HL-60/S4 treated with retinoic acid at 250 ng/mL for 4 days and 3 days (cell line): ENCODE data around the gene RPTOR.

Experiments
- in situ Hi-C: fragments of 300-500 bp; cut with MboI; formaldehyde crosslinking; loops from 2 replicates; pipeline ENCODE4 v1.7.0; 2022; ENCODE audit warnings: low sequenced_read_pairs

The RPTOR gene

DNA sequence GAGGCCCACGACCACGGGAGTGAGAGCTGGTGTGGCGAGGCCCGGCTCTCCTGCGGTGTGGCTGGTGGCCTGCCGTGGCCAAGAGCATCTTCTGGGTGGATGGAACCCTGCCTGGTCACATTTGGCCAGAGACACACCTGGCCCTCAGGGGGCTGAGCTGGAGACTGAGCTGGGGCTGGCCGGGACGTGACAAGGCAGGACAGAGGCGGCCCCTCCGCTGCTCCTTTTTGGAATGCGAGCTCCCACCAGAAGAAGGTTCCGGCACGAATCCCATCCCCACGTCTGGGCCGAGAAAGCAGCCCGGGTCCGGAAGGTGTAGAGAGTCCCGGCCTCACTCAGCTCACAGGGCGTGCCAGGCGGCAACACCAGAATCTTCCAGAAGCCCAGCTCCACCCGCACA lies 421.0 kb downstream of the RPTOR start:
- in situ Hi-C loops: no loop called here

DNA sequence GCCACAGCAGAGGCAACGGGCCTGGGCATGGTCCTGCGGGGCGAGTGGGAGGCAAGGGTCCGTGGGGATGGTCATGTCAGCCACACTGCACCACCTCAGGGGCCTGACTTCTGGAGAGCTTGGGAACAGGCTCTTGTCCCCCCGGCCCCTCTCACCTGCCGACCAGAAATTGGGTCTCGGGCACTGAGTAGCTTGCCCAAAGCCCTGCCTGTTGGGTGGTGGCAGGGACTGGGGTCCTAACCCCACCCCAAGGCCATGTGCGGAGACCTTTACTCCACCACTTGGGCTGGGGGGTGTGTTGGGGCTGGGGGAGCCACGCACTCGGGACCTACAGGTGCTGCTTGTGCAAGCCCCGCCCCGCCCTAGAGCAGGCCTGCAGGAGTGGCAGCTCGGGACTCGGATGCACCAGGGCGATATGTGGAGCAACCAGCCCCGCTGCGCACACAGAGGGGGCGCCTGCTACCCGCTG lies 422.8 kb downstream of the RPTOR start:
- in situ Hi-C loops: no loop called here

DNA sequence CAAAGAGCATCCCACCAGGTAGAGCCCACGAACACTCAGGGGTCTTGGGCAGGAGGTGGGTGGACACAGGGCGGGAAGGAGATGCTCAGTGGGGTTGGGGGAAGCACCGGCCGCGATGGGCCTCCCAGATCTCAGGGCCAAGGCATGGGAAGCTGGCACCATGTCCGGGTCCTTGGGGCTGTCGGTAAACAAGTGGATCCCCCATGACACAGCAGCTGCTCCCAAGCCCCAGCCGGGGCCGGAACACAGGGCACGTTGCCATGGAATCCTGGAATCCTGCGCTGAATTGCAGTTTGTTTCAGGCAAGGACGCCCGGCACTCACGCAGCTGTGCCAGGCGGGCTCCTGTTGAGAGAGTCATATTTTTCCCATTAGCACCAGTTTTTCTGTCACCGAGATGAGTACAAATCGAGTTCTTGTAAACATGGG lies 424.0 kb downstream of the RPTOR start:
- in situ Hi-C loops: no loop called here

DNA sequence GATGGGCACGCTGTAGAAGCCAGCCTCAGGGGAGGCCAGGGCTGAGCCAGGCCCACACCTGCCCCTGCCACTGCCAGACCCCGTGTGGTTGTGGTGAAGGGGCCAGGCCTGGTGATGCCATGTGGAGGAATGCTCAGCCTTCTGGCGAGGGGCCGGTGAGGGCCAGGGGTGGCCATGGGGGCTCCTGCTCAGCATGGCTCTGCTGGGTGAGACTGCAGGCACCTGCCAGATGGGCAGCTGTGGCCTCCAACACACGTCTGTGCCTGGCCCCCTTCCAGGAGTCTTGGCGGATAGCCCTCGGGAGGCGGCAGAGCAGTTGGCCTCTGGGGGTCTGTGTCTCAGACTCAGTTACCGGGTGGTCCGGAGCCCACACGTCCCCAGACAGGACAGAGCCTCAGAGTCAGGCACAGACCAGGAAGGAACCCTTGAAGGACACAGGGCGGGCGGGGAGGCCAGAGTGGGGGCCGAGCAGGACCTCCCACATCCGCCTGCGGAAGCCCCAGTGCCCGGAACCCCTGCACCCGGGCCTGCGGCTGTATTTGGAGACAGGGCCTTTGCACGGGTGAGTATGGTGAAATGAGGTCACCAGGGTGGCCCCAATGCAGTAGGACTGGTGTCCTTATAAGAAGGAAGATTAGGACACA lies 424.5 kb downstream of the RPTOR start:
- in situ Hi-C loops: no loop called here

DNA sequence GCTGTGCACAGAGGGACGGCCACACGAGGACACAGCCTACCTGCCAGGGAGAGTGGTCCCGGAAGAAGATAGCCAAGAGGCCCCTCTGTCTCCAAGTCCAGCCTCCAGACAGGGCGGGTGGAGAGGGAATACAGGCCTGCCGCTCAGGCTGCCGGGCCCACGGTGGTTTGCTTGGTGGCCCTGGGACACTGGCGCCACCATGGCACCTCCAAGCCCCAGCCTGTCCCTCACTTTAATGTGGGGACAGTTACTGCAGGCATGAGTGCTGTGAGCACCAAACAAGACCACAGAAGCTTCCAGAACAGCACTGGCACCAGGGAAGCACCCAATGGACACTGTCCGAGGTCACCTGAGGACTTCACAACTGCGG lies 425.0 kb downstream of the RPTOR start:
- in situ Hi-C loops: no loop called here

DNA sequence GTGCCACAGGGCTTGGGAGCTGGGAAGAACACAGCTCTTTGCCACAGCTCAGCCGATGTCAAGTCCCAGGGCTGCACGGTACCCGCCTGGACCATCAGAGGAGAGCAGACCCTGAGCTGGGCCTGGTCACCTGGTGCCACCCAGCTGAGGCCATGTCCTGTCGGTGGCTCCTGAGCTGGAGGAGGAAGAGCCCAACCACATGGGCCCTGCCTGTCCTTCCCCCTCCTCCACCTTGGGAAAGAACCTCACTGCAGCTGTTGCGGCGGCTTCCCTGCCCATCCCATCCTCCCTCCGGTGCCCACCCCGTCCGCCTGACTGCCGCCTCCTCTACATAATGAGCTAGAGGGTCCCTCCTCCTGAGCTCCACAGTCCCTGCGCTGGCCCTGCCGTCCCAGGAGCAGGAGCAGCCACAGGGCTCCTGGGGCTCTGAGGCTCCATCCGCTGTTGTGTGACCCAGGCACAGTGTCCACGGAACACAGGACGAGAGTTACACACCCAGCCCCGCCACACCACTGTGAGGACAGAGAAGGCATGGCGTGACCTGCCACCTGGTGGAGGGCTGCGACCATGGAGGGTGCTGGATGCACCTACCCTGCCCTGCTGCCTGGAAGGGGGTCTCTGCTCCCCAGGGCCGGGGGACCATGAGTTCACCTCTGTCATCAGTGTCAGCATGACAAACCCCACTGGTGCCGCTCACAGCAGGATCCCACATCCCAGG lies 425.6 kb downstream of the RPTOR start:
- in situ Hi-C loops: no loop called here

DNA sequence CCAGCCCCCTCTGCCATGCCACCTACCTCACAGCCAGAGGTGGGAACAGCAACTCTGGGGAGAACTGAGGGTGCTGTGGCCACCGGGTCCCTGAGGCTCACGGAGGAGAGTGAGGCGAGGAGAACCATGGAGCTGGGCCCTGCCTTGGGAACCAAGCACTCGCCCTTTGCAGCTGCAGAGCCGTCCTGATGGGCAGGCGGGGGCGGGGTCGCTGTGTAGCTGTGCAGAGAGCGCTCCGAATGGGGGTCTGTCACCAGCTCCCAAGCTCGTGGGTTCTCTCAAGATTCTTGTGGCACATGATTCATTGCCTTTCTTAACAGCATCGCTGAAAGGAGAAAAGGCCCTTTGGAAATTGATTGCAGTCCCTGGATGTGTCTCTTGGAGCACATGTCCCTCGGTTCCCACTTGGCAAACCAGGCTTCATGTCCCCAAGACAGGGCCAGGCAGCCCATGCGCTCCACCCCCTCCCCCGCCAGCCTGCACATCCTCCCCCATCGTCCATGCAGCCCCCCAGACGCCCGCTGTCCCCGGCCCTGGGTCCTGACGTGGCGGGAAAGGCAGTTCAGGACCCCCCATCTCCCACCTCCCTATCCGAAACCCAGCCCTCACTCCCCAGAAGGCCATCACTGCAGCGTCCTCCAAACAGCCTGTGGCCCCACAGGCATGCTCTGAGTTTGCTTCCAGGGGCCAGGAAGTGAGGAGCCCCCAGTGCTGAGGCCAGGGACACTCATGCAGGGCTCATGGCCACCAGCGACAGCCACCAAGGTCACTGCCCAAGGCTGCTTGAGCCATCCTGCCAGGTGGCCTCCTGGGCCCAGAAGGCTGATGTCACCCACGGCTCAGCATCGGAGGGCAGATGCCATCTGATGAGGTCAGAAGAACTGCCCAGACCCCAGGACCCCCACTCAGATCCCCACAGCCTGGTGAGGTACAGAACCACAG lies 426.4 kb downstream of the RPTOR start:
- in situ Hi-C loops: no loop called here

DNA sequence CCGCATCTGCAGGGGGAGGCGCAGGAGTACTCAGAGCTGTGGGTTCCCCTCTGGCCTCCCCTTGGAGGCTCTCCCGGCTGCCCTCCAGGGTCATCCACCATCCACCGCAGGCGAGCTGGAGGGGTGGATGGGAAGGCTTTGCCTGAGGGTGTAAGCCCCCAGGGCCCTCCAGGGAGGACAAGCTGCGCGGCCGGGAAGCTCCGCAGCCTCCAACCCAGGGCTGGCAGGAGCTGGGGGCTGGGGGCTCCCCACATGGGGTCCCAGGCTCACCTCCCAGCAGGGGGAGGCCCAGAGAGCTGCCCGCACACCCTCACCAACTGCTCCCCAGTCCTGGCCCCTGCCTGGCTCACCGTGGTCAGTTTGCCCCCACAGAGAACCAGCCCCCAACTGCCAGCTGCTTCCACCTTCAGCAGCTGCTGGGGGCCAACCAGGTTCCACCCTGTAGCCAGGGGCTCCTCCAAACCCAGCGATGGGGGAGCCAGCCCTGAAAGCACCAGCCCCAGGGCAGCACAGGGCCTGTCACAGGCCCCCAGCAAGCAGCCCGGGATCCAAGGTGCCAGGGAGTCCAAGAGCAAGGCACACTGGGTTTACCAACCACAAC lies 427.2 kb downstream of the RPTOR start:
- in situ Hi-C loops: no loop called here

DNA sequence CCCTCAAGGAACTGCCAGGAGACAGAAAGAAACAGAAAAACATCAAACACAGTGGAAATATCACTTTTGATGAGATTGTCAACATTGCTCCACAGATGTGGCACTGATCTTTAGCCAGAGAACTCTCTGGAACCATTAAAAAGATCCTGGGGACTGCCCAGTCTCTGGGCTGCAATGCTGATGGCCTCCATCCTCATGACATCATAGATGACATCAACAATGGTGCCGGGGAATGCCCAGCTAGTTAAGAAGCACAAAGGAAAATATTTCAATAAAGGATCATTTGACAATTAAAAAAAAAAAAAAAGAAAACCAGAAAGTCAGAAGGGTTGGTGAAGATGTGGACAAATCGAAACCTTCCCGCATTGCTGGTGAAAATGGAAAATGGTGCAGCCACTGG lies 432.1 kb downstream of the RPTOR start:
- in situ Hi-C loops: no loop called here

DNA sequence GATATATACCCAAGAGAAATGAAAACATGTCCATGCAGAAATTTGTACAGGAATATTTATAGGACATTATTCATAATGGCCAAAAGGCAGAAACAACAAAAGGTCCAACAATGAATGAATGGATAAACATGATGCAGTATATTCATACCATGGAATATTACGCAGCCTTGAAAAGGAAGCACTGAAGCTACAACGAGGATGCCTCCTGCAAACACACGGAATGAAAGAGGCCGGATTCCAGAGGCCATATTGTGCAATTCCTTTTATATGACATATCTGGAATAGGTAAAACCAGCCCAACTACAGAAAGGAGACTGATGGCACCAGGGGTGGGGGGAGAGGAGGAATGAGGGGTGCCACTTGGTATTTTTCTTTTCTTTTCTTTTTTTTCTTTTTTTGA lies 432.5 kb downstream of the RPTOR start:
- in situ Hi-C loops: no loop called here

DNA sequence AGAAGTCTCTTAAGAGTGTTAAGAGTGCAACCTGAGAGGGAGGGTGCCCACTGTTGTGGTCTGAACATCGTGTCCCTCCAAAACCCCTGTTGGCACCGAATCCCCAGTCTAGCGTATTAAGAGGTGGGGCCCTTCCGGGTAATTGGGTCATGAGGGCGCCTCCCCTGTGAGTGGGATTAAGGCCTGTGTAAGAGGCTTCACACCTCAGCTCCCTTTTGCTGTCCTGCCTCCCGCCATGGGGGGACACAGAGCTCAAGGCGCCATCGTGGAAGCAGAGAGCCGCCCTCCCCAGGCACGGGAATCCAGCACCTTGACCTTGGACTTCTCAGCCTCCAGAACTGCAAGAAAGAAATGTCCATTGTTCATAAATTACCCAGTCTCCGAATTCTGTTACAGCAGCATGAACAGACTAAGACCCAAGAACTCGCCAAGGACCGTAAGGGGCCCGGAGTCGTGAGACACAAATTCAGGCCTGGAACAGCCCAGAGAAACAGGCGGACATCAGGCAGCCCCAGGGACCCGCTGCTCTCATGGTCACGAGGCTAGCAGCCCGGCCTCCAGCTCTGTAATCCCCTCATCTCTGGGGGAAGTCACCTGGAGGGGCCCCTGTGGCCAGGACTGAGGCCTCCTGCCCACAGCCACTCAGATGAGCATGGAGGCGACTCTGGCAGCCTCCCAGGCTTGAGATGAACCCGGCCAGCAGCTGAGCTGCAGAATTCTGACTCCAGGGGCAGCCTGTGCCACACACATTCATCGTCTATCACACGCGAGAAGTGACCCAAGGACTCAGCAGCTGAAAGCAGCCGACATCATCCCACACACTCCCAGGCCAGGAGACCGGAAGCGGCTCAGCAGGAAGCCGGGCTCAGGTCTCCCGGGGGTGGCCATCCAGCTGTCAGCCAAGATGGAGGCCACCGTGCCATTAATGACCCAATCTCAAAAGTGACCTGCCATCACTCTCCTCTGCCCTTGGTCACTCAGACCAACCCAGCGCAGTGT lies 434.2 kb downstream of the RPTOR start:
- in situ Hi-C loops: no loop called here

DNA sequence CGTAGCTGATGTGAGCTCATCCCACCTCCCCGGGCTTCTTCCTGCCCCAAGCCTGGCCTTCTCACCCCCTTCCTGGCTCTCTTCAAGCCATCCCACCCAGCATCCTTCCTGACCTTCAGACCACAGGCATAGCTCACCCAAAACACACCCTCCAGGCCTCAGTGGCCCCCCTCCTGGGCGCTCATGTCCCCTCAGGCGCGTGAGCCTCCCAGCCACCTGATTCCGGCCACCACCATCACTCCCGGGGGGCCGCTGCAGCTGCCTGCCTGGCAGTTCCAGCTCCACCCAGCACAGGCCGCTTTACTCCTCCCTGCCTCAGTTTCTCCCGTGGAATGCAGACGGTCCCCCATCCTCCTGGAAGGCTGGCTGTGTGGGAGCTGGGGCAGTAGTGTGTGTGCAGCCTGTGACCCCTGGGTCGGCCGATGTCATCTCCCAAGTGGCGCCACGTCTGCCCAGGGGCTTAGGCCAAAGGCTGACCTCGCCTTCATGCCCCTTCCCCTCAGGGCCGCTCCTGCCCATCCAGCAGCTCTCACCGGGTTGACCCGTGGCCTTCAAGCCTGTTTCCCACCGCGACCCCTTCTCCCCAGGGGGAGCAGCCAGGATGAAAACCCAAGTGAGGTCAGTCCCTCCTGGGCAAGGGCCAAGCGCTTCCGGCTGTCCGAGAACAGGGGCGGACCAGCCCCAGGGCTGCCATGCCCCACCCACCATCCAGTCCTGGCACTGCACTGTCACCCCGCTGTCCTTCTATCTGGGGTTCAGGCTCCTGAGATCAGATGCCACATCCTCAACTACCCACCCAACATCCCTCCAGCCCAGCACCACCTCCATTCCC lies 435.1 kb downstream of the RPTOR start:
- in situ Hi-C loops: loop anchor here (10.0 kb wide), 1 partner anchor 545 kb away; no protein-coding TSS in a partner anchor

DNA sequence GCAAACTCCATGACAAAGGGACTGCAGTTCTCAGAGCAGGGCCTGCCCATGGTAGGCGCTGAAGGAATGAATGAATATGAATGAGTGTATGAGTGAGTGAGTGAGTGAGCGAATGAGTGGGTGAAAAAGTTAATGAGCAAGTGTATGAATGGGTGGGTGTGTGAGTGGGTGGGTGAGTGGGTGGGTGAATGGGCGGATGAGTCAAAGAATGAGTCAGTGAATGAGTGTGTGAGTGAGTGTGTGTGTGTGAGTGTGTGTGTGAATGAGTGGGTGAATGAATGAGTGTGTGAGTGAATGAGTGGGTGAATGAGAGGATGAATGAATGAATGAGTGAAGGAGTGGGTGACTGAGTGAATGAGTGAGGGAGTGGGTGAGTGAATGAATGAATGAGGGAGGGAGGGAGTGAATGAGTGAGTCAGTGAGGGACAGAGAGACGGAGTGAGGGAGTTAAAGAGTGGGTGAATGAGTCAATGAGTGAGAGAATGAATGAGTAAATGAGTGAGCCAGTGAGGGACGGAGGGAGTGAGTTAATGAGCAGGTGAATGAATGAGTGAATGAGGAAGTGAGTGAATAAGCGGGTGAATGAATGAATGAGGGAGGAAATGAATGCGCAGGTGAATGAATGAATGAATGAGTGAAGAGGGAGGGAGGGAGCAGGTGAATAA lies 435.9 kb downstream of the RPTOR start:
- in situ Hi-C loops: loop anchor here (10.0 kb wide), 1 partner anchor 546 kb away; no protein-coding TSS in a partner anchor

DNA sequence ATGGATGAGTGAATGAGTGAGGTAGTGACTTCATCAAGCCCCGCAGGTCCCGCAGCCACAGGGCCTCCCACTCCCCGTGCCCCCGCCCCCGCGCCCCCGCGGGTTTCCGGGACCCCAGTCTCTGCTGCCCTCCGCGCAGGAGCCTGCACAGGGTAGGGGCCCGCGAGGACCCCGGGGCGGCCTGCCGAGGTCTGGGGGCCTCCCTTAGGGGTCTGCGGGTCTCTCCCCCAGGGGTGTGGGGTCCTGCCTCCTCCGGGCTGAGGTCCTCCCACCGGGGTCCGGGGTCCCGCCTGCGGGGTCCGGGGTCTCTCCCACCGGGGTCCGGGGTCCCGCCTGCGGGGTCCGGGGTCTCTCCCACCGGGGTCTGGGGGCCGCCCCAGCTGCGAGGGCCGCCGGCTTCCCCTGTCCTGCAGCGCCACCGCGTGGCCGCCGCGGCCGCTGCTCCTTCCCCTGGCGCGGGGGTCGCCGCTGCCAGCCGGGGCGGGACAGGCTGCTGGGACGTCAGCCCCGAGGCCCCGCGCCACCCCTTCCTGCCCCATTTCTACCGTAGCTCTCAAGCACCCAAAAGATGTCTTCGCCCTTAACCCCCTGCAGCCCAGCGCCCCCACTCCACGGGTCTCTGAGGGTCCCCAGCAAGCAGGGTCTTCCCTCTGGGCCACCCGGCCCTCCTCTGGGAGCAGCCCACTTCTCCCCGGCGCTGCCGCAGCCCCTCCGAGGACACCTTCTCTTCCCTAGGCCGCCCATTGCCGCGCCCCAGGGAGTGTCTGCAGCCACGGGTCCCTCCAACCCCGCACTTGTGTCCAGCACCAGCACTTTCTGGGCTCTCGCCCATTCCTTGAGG lies 436.6 kb downstream of the RPTOR start:
- in situ Hi-C loops: loop anchor here (10.0 kb wide), 1 partner anchor 546 kb away; no protein-coding TSS in a partner anchor

DNA sequence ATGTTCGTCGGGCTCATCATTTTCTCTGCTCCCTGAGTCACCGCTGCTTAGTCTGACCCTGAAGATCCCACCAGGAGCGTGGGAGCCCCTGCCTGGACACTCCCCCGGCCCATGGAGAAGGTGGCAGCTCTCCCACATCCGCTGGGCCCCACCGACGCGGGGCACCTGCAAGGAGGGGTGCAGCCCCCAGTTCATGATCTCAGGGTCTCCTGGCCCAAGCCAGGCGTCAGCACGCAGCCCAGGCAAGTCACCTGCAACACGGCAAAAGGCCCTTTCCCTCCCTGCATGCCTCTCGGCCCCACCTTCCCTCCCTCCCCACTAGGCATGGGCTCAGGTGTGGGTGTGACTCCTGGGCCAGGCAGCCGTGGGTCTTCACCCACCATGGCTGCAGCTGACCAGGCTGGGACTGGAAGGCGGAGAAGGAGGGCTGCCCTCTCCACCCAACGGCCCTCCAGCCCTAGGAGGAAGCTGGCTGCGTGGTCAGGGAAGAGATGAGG lies 437.3 kb downstream of the RPTOR start:
- in situ Hi-C loops: loop anchor here (10.0 kb wide), 1 partner anchor 547 kb away; no protein-coding TSS in a partner anchor

DNA sequence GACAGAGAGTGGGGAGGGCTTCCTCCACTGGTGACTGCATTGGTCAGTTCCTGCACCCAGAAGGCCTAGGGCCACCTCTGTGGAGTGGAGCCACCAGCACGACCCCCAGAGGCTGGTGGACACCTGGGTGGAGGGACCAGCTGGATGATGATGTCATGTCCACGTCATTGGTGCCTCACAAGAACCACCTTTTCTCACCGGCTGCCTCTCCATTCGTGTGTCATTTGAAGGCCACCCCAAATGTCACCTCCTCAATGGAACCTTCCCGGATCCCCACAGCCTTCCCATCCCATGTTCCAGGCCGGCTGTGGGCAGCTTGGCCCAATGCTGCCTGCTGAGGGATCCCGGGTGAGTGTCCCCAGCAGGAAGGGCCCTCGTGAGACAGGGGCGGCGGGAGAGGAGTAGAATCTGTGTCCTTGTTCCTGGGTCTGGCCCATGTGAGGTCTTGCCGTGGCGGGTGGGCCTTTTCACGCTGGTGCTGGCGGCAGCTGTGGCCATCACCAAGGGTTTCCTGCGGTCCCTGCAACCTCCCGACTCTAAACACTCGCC lies 437.9 kb downstream of the RPTOR start:
- in situ Hi-C loops: loop anchor here (10.0 kb wide), 1 partner anchor 548 kb away; no protein-coding TSS in a partner anchor

DNA sequence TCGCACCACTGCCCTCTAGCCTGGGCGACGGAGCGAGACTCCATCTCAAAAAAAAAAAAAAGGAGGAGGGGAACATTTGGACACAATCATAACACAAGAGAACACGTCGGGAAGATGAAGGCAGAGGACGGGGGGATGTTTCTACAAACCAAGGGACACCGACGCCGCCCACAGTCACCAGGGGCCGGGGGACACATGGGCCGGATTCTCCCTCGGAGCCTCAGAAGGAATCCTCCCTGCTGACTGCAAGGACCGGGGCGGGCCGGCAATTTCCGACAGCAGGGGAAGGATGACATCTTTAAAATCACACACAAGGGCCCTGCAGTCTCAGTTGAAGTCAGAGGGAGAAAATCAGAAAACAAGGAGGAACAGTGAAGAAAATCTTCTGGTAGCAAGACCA lies 438.9 kb downstream of the RPTOR start:
- in situ Hi-C loops: loop anchor here (10.0 kb wide), 1 partner anchor 549 kb away; no protein-coding TSS in a partner anchor
